ENCODE results near the gene THBS3.
A peak's percentile ranks its signal among the peaks of the same experiment; 100 is the strongest.
"Not testable (repeated sequence)": the region's sequence is repeated elsewhere in the genome, so short reads cannot be mapped to it uniquely, and the experiment has no call there.

The THBS3 gene

GRCh38 chr1:155206891-155207805 lies 549 bp downstream of the THBS3 start:
- peak; percentile 90 to 93 for DNase-seq

- DNase-seq: no peak
Measured at GRCh38 chr1:155205969-155206593, 1.6 kb downstream of the THBS3 start.

- DNase-seq: no peak
Measured at GRCh38 chr1:155205035-155205434, 2.7 kb downstream of the THBS3 start.

GRCh38 chr1:155202731-155203515 lies 4.8 kb downstream of the THBS3 start:
- DNase-seq: no peak

GRCh38 chr1:155202198-155202597 lies 5.5 kb downstream of the THBS3 start:
- no peak for DNase-seq

- no peak for DNase-seq
Measured at GRCh38 chr1:155200920-155201319, 6.8 kb downstream of the THBS3 start.

GRCh38 chr1:155199792-155200191 lies 7.9 kb downstream of the THBS3 start:
- DNase-seq: no peak

- no peak for DNase-seq
Measured at GRCh38 chr1:155198547-155198906, 9.2 kb downstream of the THBS3 start.

GRCh38 chr1:155197901-155198546 lies 9.7 kb downstream of the THBS3 start:
- DNase-seq: no peak

GRCh38 chr1:155196893-155197638 lies 10.6 kb downstream of the THBS3 start:
- no peak for DNase-seq

- no peak for DNase-seq
Measured at GRCh38 chr1:155196103-155196892, 11.4 kb downstream of the THBS3 start.

GRCh38 chr1:155195201-155196102 lies 12.2 kb downstream of the THBS3 start:
- DNase-seq: no peak

- DNase-seq: not testable (repeated sequence)
Measured at GRCh38 chr1:155193991-155194240, 13.8 kb downstream of the THBS3 start.

- peak; percentile 78 to 81 for DNase-seq
Measured at GRCh38 chr1:155193275-155193990, 14.3 kb downstream of the THBS3 start.

- DNase-seq: peak; percentile 47 to 65
Measured at GRCh38 chr1:155192346-155193274, 15.1 kb downstream of the THBS3 start.

GRCh38 chr1:155191904-155192303 lies 15.8 kb downstream of the THBS3 start:
- no peak for DNase-seq

GRCh38 chr1:155189926-155190325 lies 17.8 kb downstream of the THBS3 start:
- not testable (repeated sequence) for DNase-seq

GRCh38 chr1:155188268-155188667 lies 19.4 kb downstream of the THBS3 start:
- DNase-seq: no peak

- no peak for DNase-seq
Measured at GRCh38 chr1:155187456-155187891, 20.2 kb downstream of the THBS3 start.
